Activated CD4-positive, CD25-positive, alpha-beta regulatory T cell treated with anti-CD3 and anti-CD28 coated beads, Interleukin-2, amount 50 U/mL, for 16 hours (primary cell): ENCODE data around the gene LOXL1.
A peak's percentile ranks its signal among the peaks of the same experiment; 100 is the strongest.

Experiments used
- DNase-seq: peaks from one replicate; pipeline ENCODE4 v3.0.0-alpha.2; 2020; ENCODE audit warnings: low read depth, low spot score

The LOXL1 gene

GRCh38 chr15:73926219-73927002 lies at the start of gene LOXL1:
LOXL1 (plus strand) TSS chr15:73926462; CDS start chr15:73926784, 322 bp downstream.
- DNase-seq: no peak

GRCh38 chr15:73879426-73879825 lies 46.8 kb upstream of the LOXL1 start:
- DNase-seq: no peak

GRCh38 chr15:73881579-73882320 lies 44.5 kb upstream of the LOXL1 start:
- no peak for DNase-seq

- DNase-seq: no peak
Measured at GRCh38 chr15:73882761-73883419, 43.4 kb upstream of the LOXL1 start.

GRCh38 chr15:73884159-73884558 lies 42.1 kb upstream of the LOXL1 start:
- no peak for DNase-seq

GRCh38 chr15:73885954-73886700 lies 40.1 kb upstream of the LOXL1 start:
- no peak for DNase-seq

GRCh38 chr15:73886717-73887345 lies 39.4 kb upstream of the LOXL1 start:
- DNase-seq: no peak

GRCh38 chr15:73887481-73887880 lies 38.8 kb upstream of the LOXL1 start:
- no peak for DNase-seq

- DNase-seq: no peak
Measured at GRCh38 chr15:73888224-73889041, 37.8 kb upstream of the LOXL1 start.

GRCh38 chr15:73889053-73889761 lies 37.1 kb upstream of the LOXL1 start:
- no peak for DNase-seq

- no peak for DNase-seq
Measured at GRCh38 chr15:73889762-73890124, 36.5 kb upstream of the LOXL1 start.

- no peak for DNase-seq
Measured at GRCh38 chr15:73891328-73892315, 34.6 kb upstream of the LOXL1 start.

GRCh38 chr15:73892446-73893226 lies 33.6 kb upstream of the LOXL1 start:
- DNase-seq: no peak

- DNase-seq: no peak
Measured at GRCh38 chr15:73894133-73894814, 32.0 kb upstream of the LOXL1 start.

- peak; percentile 30 for DNase-seq
Measured at GRCh38 chr15:73897441-73898261, 28.6 kb upstream of the LOXL1 start.
